ENCODE results near the gene GALNT18. TPM values are rescaled to one million over a fixed set of nuclear protein-coding genes. Genes with fewer than 3 reads are reported as not detected.
A peak's percentile ranks its signal among the peaks of the same experiment; 100 is the strongest.

GALNT18 gene
- polyA plus RNA-seq, 3 donors: 19.8 to 28.0 (median 23.6) TPM

DNA sequence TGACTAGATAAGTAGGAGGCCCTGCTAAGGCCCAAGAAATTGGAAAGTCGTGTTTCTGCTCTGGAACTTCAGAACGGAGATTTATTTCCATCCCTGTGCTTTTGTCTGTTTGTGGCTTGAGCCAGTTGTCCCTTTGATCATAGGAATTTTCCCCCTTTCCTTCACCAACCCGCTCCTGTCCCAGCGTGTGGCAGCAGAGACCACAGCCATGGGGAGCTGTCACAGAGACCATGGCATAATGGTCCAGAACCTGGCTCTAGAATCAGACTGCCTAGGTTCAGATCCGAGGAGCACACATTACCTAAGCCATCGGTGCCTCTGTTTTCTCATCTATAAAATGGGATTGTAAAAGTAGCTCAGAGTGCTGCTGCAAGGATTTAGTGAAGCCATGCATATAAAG, 128.1 kb downstream of the GALNT18 start:
- DNase-seq (ENCODE audit: extremely low read depth in 1 of 11, low read depth in 9 of 11, low spot score in 4 of 11): no peak

- no peak for DNase-seq (ENCODE audit: extremely low read depth in 1 of 11, low read depth in 9 of 11, low spot score in 4 of 11)
These were observed 130.2 kb downstream of the GALNT18 start for GRCh38 chr11:11491589-11491988.

- no peak for DNase-seq (ENCODE audit: extremely low read depth in 1 of 11, low read depth in 9 of 11, low spot score in 4 of 11)
These were observed 130.8 kb downstream of the GALNT18 start for GRCh38 chr11:11491014-11491413.

DNA sequence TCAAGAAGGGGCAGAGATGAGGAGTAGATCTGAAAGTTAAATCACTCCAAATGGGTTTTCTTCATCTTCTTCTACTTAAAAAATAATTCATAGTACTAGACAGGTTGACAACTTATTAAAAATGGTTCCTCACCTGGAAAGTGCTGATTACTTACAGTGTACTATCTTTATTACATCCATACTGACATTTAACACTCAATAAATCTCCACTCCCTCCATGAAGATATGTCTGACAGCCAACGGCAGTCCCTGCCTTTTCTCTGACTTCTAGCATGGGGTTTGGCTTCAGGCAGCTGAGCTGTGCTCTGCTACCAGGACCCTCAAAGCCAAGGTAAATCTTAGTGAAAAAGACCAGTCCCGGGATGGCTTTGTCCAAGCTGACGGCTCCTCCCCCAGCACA, 135.4 kb downstream of the GALNT18 start:
- no peak for DNase-seq (ENCODE audit: extremely low read depth in 1 of 11, low read depth in 9 of 11, low spot score in 4 of 11)

DNA sequence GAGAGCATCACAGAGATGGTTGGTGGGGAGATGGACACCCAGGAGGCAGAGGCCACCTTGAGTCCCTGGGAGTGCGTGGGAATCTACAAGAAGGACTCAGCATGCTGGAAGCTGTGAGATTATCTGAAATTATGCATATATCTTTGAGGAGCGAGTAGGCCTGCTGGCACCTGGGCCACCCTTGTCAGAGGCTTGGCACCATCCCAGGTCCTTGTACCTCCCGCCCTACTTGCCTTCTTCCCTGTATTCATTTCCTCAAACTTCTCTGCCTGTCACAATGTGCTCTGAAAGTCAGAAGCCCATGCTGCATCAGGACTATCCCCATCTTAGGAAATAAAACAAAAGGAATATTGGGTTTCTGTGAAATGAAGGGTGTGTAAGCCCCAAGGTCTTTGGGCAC, 135.8 kb downstream of the GALNT18 start:
- no peak for DNase-seq (ENCODE audit: extremely low read depth in 1 of 11, low read depth in 9 of 11, low spot score in 4 of 11)

GRCh38 chr11:11483627-11484026, 138.2 kb downstream of the GALNT18 start:
- DNase-seq (ENCODE audit: extremely low read depth in 1 of 11, low read depth in 9 of 11, low spot score in 4 of 11): no peak

GRCh38 chr11:11482730-11483129, 139.1 kb downstream of the GALNT18 start:
- no peak for DNase-seq (ENCODE audit: extremely low read depth in 1 of 11, low read depth in 9 of 11, low spot score in 4 of 11)

DNA sequence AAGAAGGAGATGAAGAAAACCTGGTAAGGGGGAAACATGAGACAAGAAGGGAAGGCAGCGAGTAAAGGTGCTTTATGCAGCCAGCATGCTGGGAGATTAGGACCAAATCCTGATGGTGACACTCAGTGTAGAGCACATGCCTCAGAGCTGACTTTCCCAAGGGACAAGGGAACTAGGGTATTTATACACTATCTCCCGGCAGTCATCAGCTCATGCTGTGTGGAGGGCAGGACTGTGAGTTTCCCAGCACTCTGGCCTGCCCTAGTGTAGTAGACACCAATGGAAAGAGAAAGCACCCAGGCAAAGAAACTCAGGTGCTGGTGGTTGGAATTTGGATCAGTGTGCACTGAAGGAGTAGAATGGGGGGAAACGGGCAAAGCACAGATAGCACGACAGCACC, 140.4 kb downstream of the GALNT18 start:
- no peak for DNase-seq (ENCODE audit: extremely low read depth in 1 of 11, low read depth in 9 of 11, low spot score in 4 of 11)

DNA sequence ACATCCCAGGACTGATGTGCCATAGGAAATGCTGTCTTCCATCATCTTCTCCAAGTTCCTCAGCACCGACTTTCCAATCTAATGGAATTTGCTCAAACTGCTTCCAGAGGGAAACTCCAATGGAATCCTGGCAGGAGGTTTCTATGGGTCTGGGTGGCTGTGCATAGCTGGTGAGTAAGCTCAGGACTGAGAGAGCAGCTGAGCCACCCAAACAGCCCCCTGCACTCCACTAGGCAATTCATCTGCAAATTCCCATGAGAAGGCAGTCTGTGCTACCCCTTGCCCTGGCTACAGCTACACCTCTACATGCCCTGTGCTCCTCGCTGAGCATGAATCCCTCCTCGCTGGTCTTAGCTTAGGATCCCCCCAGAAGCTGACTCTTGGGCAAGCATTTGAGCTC, 140.8 kb downstream of the GALNT18 start:
- no peak for DNase-seq (ENCODE audit: extremely low read depth in 1 of 11, low read depth in 9 of 11, low spot score in 4 of 11)

- DNase-seq (ENCODE audit: extremely low read depth in 1 of 11, low read depth in 9 of 11, low spot score in 4 of 11): no peak
These were observed 143.1 kb downstream of the GALNT18 start for GRCh38 chr11:11478687-11479086.

DNA sequence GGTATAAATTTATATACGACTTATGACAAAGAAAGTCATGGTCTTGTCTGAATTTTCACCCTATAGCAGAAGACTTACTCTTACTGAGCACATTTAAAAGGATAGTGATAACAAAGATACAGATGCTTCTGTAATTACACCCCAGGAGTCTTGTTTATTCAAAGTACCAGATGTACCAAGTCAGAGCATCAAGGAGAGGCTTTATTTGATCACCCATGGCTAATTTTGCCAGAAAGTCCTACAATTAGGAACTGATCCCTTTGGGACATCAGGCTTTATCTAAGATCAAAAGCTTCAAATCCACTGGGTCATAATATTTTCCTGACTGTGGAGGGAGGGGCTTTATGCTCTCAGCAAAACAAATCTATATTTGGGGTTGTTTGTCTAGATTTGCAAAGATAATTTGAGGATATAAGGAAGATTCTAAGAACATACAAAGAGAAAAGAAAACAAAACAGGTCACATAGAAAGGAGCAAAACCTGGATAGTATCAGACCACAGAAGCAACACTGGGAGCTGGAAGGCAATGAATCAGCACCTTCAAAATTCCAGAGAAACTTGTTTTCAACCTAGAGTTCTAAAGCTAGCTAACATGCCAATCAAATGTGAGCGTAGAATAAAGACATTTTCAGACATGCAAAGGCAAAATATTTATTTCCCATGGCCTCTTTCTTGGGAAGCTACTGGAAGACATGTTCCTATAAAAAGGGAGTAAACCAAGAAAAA, 143.9 kb downstream of the GALNT18 start:
- no peak for DNase-seq (ENCODE audit: extremely low read depth in 1 of 11, low read depth in 9 of 11, low spot score in 4 of 11)

GRCh38 chr11:11476971-11477645, 144.7 kb downstream of the GALNT18 start:
- no peak for DNase-seq (ENCODE audit: extremely low read depth in 1 of 11, low read depth in 9 of 11, low spot score in 4 of 11)

- DNase-seq (ENCODE audit: extremely low read depth in 1 of 11, low read depth in 9 of 11, low spot score in 4 of 11): peak in 6 of 11 donors; percentile 24 to 74 (median 54)
These were observed 145.3 kb downstream of the GALNT18 start for GRCh38 chr11:11476499-11476898.

GRCh38 chr11:11472106-11472505, 149.7 kb downstream of the GALNT18 start:
- no peak for DNase-seq (ENCODE audit: extremely low read depth in 1 of 11, low read depth in 9 of 11, low spot score in 4 of 11)

DNA sequence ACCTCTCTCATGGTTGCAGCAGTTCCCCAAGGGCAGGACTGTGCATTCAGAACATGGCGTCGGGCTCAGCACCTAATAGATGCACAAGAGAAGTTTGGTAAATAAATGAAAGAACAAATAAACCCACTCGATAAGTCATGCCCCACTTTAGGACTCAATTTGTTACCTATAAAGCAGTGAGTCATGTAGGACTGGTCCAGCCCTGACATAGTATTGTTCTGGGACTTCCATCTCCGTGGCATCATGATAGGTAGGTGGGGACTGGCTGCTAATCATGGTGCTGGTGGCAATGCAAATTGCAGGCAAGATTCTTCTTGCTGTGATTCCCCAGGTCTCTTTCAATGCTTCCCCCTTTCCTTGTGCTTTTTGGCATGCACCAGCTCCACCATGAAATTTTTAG, 150.6 kb downstream of the GALNT18 start:
- no peak for DNase-seq (ENCODE audit: extremely low read depth in 1 of 11, low read depth in 9 of 11, low spot score in 4 of 11)

- DNase-seq (ENCODE audit: extremely low read depth in 1 of 11, low read depth in 9 of 11, low spot score in 4 of 11): no peak
These were observed 152.9 kb downstream of the GALNT18 start for GRCh38 chr11:11468954-11469353.

DNA sequence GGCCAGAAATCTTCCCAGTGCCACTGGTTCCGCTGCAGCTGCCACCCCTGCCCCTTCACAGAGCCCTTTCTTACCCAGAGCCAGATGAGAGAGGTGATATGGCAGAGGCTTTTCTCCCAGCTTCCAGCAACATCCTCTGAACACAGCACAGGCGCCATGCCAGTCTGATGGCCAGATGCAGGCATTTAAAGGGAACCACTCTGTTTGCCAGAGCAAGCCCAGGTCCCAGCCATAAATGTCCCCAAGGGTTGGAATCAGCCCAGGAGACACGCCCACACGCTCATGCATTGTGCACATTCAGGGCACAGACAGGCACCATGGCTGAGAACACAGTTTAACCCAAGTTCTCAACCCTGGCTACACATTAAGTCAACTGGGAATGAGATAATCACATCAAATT, 154.5 kb downstream of the GALNT18 start:
- DNase-seq (ENCODE audit: extremely low read depth in 1 of 11, low read depth in 9 of 11, low spot score in 4 of 11): no peak

- DNase-seq (ENCODE audit: extremely low read depth in 1 of 11, low read depth in 9 of 11, low spot score in 4 of 11): no peak
These were observed 157.2 kb downstream of the GALNT18 start for GRCh38 chr11:11464555-11464954.

- peak in 9 of 11 donors; percentile 34 to 58 (median 47) for DNase-seq (ENCODE audit: extremely low read depth in 1 of 11, low read depth in 9 of 11, low spot score in 4 of 11)
These were observed 158.4 kb downstream of the GALNT18 start for GRCh38 chr11:11463405-11463804.

DNA sequence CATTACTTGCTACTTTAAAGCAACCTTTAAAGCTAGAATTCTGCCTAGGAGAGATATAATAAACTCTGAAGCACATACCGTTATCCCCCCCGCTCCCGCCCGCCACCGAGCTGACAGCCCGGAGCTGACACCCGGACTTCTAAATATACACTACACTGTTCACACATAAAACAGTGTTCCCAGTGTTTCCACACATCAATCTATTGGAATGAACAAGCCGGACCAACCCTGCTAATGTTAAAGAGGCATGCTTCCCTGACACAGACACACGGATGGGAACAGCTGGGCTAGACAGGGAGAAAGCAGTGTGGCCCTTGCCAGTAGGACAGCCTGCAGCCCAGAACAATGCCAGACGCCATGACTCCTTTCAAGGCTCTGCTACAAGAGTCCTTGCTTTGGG, 160.3 kb downstream of the GALNT18 start:
- no peak for DNase-seq (ENCODE audit: extremely low read depth in 1 of 11, low read depth in 9 of 11, low spot score in 4 of 11)

GRCh38 chr11:11459578-11459977, 162.2 kb downstream of the GALNT18 start:
- no peak for DNase-seq (ENCODE audit: extremely low read depth in 1 of 11, low read depth in 9 of 11, low spot score in 4 of 11)

Measured in renal cortex interstitium (tissue), 11 donors.